ENCODE measurements around the gene CAPG. TPM values are rescaled to one million over a fixed set of nuclear protein-coding genes. Genes with fewer than 3 reads are reported as not detected.

Gene CAPG
- total RNA-seq, 1 donor from 2014 or later, result 208 TPM

- no peak overlapping the region for H3K4me3 Mint-ChIP-seq
- ATAC-seq (ENCODE audit: low read depth), result no peak
- ChIA-PET POLR2A (interaction anchor here (1.0 to 4.3 kb wide), 3 partner anchors 14 to 25 kb away, joined by 3 to 47 read pairs (median 3); partner anchors contain the start of gene SH2D6), CTCF (interaction anchor here (0.6 to 7.9 kb wide), 3 partner anchors 20 to 167 kb away, joined by 4 to 105 read pairs (median 9); no protein-coding TSS in a partner anchor)
- no peaks in the 10 kb centered on the region for H3K9me3 Mint-ChIP-seq
- intact Hi-C loops (cut with micrococcal nuclease), result no loop called here
- TF ChIP-seq CTCF (IDR thresholded peaks at IDR 0.05), result no peak
- H3K27ac Mint-ChIP-seq, result peak overlapping the region; percentile 81
- peaks cover 30% of the 10 kb centered on the region for H3K4me1 Mint-ChIP-seq
- peaks cover 77% of the 10 kb centered on the region for H3K36me3 Mint-ChIP-seq (ENCODE audit: low read depth)
- DNase-seq, result no peak
- H3K27me3 Mint-ChIP-seq, result no peaks in the 10 kb centered on the region
These were observed 16.3 kb downstream of the CAPG start for GRCh38 chr2:85393836-85394235.

- Mint-ChIP-seq H3K27ac (peak overlapping the region; percentile 81), H3K4me3 (no peak overlapping the region)
These were observed 19.1 kb downstream of the CAPG start for GRCh38 chr2:85390941-85391669.

DNA sequence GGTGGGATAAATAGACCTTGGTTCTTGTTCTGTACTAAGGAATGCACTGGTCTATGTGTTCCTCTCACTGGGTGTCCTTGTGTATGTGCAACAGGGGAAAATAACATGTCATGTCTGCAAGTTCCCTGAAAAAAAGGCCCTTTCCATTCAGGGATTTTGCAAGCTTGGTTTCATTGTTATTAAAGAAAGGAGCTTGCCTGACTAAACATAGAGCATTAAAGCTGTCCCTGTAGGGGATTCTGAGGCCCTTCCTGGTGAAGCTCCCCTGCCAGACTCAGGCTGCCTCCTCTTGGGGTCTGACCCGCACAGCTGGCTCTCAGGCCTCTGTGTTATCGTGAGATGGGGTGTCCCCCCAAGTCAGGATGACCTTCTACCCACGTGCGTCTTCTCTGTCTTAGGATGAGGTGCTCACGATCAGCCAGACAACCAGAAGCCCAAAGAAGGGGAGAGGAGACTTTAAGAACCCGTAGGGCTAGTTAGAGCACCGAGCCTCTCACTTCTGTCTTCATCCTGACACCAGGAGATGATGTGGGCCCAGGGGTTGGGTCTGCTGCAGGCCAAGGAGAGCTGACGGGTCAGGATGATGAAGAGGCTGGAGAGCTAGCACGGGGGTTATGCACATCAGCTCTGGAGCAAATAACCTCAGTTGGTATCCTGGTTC, 21.2 kb downstream of the CAPG start:
- ChIA-PET POLR2A (interaction anchor here (1.1 to 1.7 kb wide), 3 partner anchors 35 to 150 kb away, joined by 4 to 8 read pairs (median 5); partner anchors contain the start of genes ELMOD3, MAT2A, RETSAT and TGOLN2), CTCF (interaction anchor here (0.8 to 7.9 kb wide), 3 partner anchors 152 to 162 kb away, joined by 3 to 105 read pairs (median 6); no protein-coding TSS in a partner anchor)
- no peak for TF ChIP-seq CTCF (IDR thresholded peaks at IDR 0.05)
- intact Hi-C loops (cut with micrococcal nuclease), result no loop called here
- H3K4me1 Mint-ChIP-seq, result peaks cover 27% of the 10 kb centered on the region
- H3K9me3 Mint-ChIP-seq, result no peaks in the 10 kb centered on the region
- H3K27me3 Mint-ChIP-seq, result no peaks in the 10 kb centered on the region
- H3K27ac Mint-ChIP-seq, result peak overlapping the region; percentile 35
- DNase-seq (no peak), ATAC-seq (ENCODE audit: low read depth) (no peak)
- H3K4me3 Mint-ChIP-seq, result no peak overlapping the region
- peaks cover 65% of the 10 kb centered on the region for H3K36me3 Mint-ChIP-seq (ENCODE audit: low read depth)

More at GRCh38 chr2:85390941-85391669, 19.1 kb downstream of the CAPG start:
- H3K27me3 Mint-ChIP-seq, result no peaks in the 10 kb centered on the region
- H3K4me1 Mint-ChIP-seq, result peaks cover 30% of the 10 kb centered on the region
- ChIA-PET CTCF (interaction anchor here (0.8 to 7.9 kb wide), 8 partner anchors 14 to 165 kb away, joined by 3 to 105 read pairs (median 8); partner anchors contain the start of genes MAT2A and SH2D6), POLR2A (interaction anchor here (0.7 to 4.3 kb wide), 14 partner anchors 17 to 212 kb away, joined by 3 to 47 read pairs (median 7); partner anchors contain the start of genes ELMOD3, MAT2A, RETSAT and SH2D6)
- ATAC-seq (ENCODE audit: low read depth) (peak; percentile 22), DNase-seq (peak; percentile 69)
- TF ChIP-seq CTCF (IDR thresholded peaks at IDR 0.05), result no peak
- peaks cover 68% of the 10 kb centered on the region for H3K36me3 Mint-ChIP-seq (ENCODE audit: low read depth)
- no peaks in the 10 kb centered on the region for H3K9me3 Mint-ChIP-seq
- intact Hi-C loops (cut with micrococcal nuclease), result loop anchor here (1.0 kb wide), 2 partner anchors 29 to 161 kb away; no protein-coding TSS in a partner anchor

- Mint-ChIP-seq H3K9me3 (no peaks in the 10 kb centered on the region), H3K27ac (no peak overlapping the region), H3K4me1 (peaks cover 17% of the 10 kb centered on the region), H3K27me3 (no peaks in the 10 kb centered on the region), H3K4me3 (no peak overlapping the region), H3K36me3 (ENCODE audit: low read depth) (peaks cover 68% of the 10 kb centered on the region)
- ChIA-PET POLR2A (interaction anchor here (0.6 to 0.7 kb wide), 2 partner anchors 161 to 239 kb away, joined by 3 read pairs; no protein-coding TSS in a partner anchor), CTCF (interaction anchor here (1.0 to 7.9 kb wide), 2 partner anchors 36 to 163 kb away, joined by 3 to 105 read pairs; no protein-coding TSS in a partner anchor)
- TF ChIP-seq CTCF (IDR thresholded peaks at IDR 0.05), result no peak
- intact Hi-C loops (cut with micrococcal nuclease), result no loop called here
- DNase-seq (no peak), ATAC-seq (ENCODE audit: low read depth) (no peak)
These were observed 22.4 kb downstream of the CAPG start for GRCh38 chr2:85387754-85388153.

Data from activated B cell treated with CpG ODN at 0.5 μM for 24 hours (primary cell).